Kidney (tissue), 14 donors: ENCODE data around the gene JADE1. TPM values are rescaled to one million over a fixed set of nuclear protein-coding genes. Genes with fewer than 3 reads are reported as not detected.

Source experiments
- DNase-seq, 5 donors: peaks; one replicate each; pipeline ENCODE4 v3.0.0-alpha.2; 2013 to 2020
- FAIRE-seq: peaks from 2 replicates; lab custom pipeline; 2012; peaks lifted over from hg19 to GRCh38; lab: Jason Lieb, UNC
- H3K27ac ChIP-seq, 2 donors: one replicate each; pipeline ENCODE4 v1.7.0; 2013; ENCODE audit warnings: low read depth in 2 of 2, low read length in 2 of 2, inconsistent platforms in 1 of 2
- H3K27me3 ChIP-seq: one replicate; pipeline ENCODE4 v1.7.1; 2013; ENCODE audit warnings: low read length, inconsistent platforms; ENCODE audit not compliant: control insufficient read depth, insufficient read depth
- H3K36me3 ChIP-seq, 3 donors: one replicate each; pipeline versions ENCODE4 v1.7.0 to v1.7.1; 2013; ENCODE audit warnings: low read length in 3 of 3, control low read depth in 1 of 3, inconsistent platforms in 1 of 3; ENCODE audit not compliant: insufficient read depth in 3 of 3, control insufficient read depth in 2 of 3
- H3K4me1 ChIP-seq, 3 donors: one replicate each; pipeline versions ENCODE4 v1.7.0 to v1.7.1; 2013; ENCODE audit warnings: low read length in 3 of 3, inconsistent platforms in 1 of 3, low read depth in 1 of 3; ENCODE audit not compliant: control insufficient read depth in 2 of 3, insufficient read depth in 2 of 3
- H3K4me3 ChIP-seq, 3 donors: one replicate each; pipeline versions ENCODE4 v1.7.0 to v1.8.1; 2013; ENCODE audit warnings: low read length in 3 of 3, control low read depth in 1 of 3, inconsistent platforms in 1 of 3
- H3K9ac ChIP-seq, 3 donors: one replicate each; pipeline versions ENCODE4 v1.7.0 to v1.7.1; 2013; ENCODE audit warnings: low read length in 3 of 3, control low read depth in 1 of 3, inconsistent platforms in 1 of 3
- H3K9me3 ChIP-seq, 3 donors: one replicate each; pipeline versions ENCODE4 v1.7.0 to v1.7.1; 2013; ENCODE audit warnings: low read length in 3 of 3, control low read depth in 1 of 3, inconsistent platforms in 1 of 3; ENCODE audit not compliant: control insufficient read depth in 2 of 3, insufficient read depth in 1 of 3
- intact Hi-C: fragments of 100-400 bp; cut with DNase I; formaldehyde crosslinking; loops from one replicate; pipeline ENCODE4 v1.11.1; 2022
- polyA plus RNA-seq: library from polyadenylated mRNA; stranded (reverse); fragments of 350-450 nt; fragmentation: Illumina TruSeq; extraction: RNeasy Lipid Tissue Mini Kit (QIAGEN cat#74804); gene quantifications from one replicate; pipeline ENCODE4 v1.2.3, GENCODE V29; 2014; ENCODE audit warnings: low read depth, low replicate concordance; ENCODE audit not compliant: insufficient read depth
- total RNA-seq: library from RNA; stranded (reverse); fragmentation: NEBNext Ultra II Directional; extraction: Animal tissue kit (Norgen Biotek cat#: 25700); gene quantifications from one replicate; pipeline ENCODE4 v1.2.1, GENCODE V29; 2021
- TF ChIP-seq, protein P1 (sequence below): IDR thresholded peaks from 3 replicates; pipeline ENCODE4 v1.5.1; 2012; ENCODE audit warnings: mild to moderate bottlenecking, moderate library complexity, borderline replicate concordance; ENCODE audit not compliant: insufficient read depth; ENCODE audit errors: extremely low read depth
- donor health status: control.
- donor health status: control.
- donor health status: control.
- donor health status: control.
- donor health status: control.
- donor health status: DM: yes; HTN: yes; CAD: no.
- donor health status: Normal renal cell carcinoma (clear cell type).

JADE1 gene
- total and polyA plus RNA-seq, 2 donors from 2014 or later = 23.0 to 119 TPM

GRCh38 chr4:128776794-128777216, 32.7 kb upstream of the JADE1 start:
- no peaks in the 10 kb centered on the region for H3K9me3 ChIP-seq
- H3K4me1 ChIP-seq = no peaks in the 10 kb centered on the region
- H3K27me3 ChIP-seq = no peaks in the 10 kb centered on the region
- FAIRE-seq = peak; percentile 45
- intact Hi-C loops = no loop called here
- H3K27ac ChIP-seq = peak overlapping the region; percentile 57 to 65
- no peaks in the 10 kb centered on the region for H3K36me3 ChIP-seq
- peak overlapping the region in 1 of 3 donors; percentile 52 for H3K9ac ChIP-seq
- DNase-seq = peak in 3 of 5 donors; percentile 30 to 80 (median 55)
- TF ChIP-seq, protein P1, sequence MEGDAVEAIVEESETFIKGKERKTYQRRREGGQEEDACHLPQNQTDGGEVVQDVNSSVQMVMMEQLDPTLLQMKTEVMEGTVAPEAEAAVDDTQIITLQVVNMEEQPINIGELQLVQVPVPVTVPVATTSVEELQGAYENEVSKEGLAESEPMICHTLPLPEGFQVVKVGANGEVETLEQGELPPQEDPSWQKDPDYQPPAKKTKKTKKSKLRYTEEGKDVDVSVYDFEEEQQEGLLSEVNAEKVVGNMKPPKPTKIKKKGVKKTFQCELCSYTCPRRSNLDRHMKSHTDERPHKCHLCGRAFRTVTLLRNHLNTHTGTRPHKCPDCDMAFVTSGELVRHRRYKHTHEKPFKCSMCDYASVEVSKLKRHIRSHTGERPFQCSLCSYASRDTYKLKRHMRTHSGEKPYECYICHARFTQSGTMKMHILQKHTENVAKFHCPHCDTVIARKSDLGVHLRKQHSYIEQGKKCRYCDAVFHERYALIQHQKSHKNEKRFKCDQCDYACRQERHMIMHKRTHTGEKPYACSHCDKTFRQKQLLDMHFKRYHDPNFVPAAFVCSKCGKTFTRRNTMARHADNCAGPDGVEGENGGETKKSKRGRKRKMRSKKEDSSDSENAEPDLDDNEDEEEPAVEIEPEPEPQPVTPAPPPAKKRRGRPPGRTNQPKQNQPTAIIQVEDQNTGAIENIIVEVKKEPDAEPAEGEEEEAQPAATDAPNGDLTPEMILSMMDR = no peak
- H3K4me3 ChIP-seq = peak overlapping the region in 1 of 3 donors; percentile 45

DNA sequence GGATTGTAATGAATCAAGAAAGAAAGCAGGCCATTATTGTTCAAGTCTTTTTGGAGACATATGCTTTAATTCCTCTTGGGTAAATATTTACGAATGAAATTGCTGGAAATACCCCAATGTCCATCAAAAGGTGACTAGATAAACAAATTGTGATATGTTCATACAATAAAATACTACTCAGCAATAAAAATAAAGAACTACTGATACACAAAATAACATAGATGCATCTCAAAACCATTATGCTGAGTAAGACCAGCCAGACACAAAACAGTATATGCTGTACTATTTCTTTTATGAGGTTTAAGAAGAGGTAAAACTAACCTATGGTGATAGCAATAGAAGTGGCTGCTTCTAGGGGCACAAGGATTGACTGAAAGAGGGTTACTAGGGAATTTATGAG, 28.8 kb upstream of the JADE1 start:
- FAIRE-seq = no peak
- intact Hi-C loops = no loop called here

DNA sequence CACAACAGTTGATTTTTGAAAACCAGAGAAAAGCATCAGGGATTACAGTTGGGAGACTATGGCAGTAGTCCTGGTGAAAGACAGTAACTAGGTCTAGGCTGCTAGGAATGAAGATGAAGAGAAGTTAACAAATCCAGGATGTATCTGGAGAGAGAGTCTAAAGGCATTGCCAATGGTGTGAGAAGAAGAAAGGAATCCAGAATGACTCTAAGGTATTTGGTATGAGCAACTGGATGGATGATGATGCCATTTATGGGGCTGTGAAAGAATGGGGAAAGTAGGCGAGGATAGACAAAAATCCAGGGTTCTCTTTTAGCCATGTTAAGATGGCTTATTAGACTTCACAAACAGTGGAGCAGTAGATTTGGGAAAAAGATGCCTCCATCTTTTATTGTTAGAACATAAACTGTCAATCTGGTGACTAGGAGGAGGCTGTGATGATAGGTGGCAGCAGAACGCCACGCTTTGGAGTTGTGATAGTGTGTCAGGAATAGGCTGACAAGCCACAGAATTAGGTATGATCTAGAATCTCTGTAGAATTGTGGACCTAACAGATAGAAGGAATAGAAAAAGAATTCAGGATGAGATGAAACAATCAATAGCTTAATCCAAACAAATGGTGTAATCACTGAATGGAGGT, 27.3 kb upstream of the JADE1 start:
- Histone ChIP-seq H3K27me3 (no peaks in the 10 kb centered on the region), H3K9me3 (no peaks in the 10 kb centered on the region), H3K4me1 (no peaks in the 10 kb centered on the region), H3K4me3 (no peak overlapping the region), H3K27ac (no peak overlapping the region), H3K36me3 (no peaks in the 10 kb centered on the region), H3K9ac (no peak overlapping the region)
- DNase-seq (peak in 2 of 5 donors; percentile 28 to 34), FAIRE-seq (peak; percentile 41)
- intact Hi-C loops = no loop called here
- TF ChIP-seq, protein P1 = peak; percentile 74

More for the DNA sequence above, 28.8 kb upstream of the JADE1 start:
- Histone ChIP-seq H3K36me3 (no peaks in the 10 kb centered on the region), H3K4me1 (no peaks in the 10 kb centered on the region), H3K27ac (no peak overlapping the region), H3K4me3 (no peak overlapping the region), H3K9me3 (no peaks in the 10 kb centered on the region), H3K27me3 (no peaks in the 10 kb centered on the region), H3K9ac (no peak overlapping the region)
- no peak for DNase-seq
- TF ChIP-seq, protein P1 = no peak
